ENCODE results near the gene ZNF611.
"Not testable (repeated sequence)": the region's sequence is repeated elsewhere in the genome, so short reads cannot be mapped to it uniquely, and the experiment has no call there.

ZNF611 gene

DNA sequence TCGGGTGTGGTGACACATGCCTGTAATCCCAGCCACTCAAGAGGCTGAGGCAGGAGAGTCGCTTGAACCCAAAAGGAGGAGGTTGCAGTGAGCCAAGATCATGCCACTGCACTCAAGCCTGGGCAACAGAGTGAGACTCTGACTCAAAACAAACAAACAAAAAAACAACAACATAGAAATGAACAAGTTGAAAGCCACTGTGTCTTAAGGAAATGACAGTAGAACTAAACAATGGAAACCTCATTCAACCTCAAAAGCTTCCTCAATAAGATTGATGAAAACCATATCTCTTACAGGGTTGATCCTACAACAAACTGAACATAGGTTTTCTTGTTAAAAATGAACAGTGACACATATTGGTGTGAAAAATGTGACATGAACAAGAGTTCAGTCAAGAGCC is 21.8 kb downstream of the ZNF611 start:
- no CpG with 5 or more reads among the region's 2 CpGs for WGBS, 2 donors (ENCODE audit: extremely low coverage in 2 of 2, insufficient read length in 2 of 2, insufficient replicate concordance in 1 of 2)

DNA sequence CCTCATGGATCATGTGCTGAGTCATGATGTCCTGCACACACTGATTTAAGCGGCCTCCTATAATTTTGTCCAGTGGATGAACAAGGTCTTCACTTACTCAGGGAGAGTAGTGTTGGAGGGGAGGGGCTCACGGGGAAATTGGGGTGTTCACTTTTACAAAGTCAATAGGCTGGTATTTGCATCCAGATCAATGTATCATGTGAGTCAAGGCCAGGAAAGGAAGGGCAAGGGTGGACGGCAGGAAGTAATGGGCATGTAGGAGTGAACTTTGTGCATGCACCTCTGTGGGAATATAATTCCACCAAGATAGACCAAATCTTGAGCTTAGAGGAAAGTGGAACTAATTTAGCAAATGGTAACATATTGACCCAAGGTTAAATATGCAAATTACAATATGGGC is 23.2 kb downstream of the ZNF611 start:
- H4K8ac ChIP-seq (ENCODE audit: low read depth, low read length); H3K27ac ChIP-seq (replicated peaks; ENCODE audit: low read length); DNase-seq (ENCODE audit: low spot score); H2BK15ac ChIP-seq (ENCODE audit: low read length); H2BK120ac ChIP-seq (ENCODE audit: low read depth, low read length); H3K4me3 ChIP-seq (ENCODE audit: low read length in 2 of 2); H3K23ac ChIP-seq (ENCODE audit: low read depth, low read length, poor library complexity); H3K18ac ChIP-seq (ENCODE audit: low read length); H4K91ac ChIP-seq (ENCODE audit: low read depth, low read length, poor library complexity); H3K4me1 ChIP-seq (ENCODE audit: control insufficient read depth in 2 of 2, insufficient read depth in 1 of 2, low read depth in 1 of 2, low read length in 2 of 2); H3K27me3 ChIP-seq (ENCODE audit: control insufficient read depth in 3 of 3, insufficient read depth in 3 of 3, low read depth in 1 of 3, low read length in 3 of 3); H2BK5ac ChIP-seq (ENCODE audit: low read length); H3K14ac ChIP-seq (ENCODE audit: low read length); H2AK5ac ChIP-seq (ENCODE audit: low read depth, low read length); H3K9ac ChIP-seq (ENCODE audit: low read depth, low read length, poor library complexity); H3K4me2 ChIP-seq (ENCODE audit: insufficient read depth, low read length, poor library complexity, severe bottlenecking); H3K4ac ChIP-seq (ENCODE audit: low read length); H2AFZ ChIP-seq (ENCODE audit: low read length); H3K79me1 ChIP-seq (ENCODE audit: low read depth, low read length); H2BK12ac ChIP-seq (ENCODE audit: low read length): not testable (repeated sequence)
- Histone ChIP-seq H3K36me3 (replicated peaks in 1 of 2; ENCODE audit: control insufficient read depth in 2 of 2, insufficient read depth in 2 of 2, low read length in 2 of 2) (peaks cover 7 to 75% of the 10 kb centered on the region in 2 donors), H3K9me3 (replicated peaks in 1 of 2; ENCODE audit: control insufficient read depth in 2 of 2, insufficient read depth in 1 of 2, low read depth in 1 of 2, low read length in 2 of 2) (peaks cover 0 to 40% of the 10 kb centered on the region in 2 donors)
- no CpG with 5 or more reads among the region's 3 CpGs for WGBS, 2 donors (ENCODE audit: extremely low coverage in 2 of 2, insufficient read length in 2 of 2, insufficient replicate concordance in 1 of 2)

More for the DNA sequence above, 21.8 kb downstream of the ZNF611 start:
- not testable (repeated sequence) for H3K18ac ChIP-seq (ENCODE audit: low read length); H3K4me1 ChIP-seq (ENCODE audit: control insufficient read depth in 2 of 2, insufficient read depth in 1 of 2, low read depth in 1 of 2, low read length in 2 of 2); H3K4ac ChIP-seq (ENCODE audit: low read length); H2AFZ ChIP-seq (ENCODE audit: low read length); H4K91ac ChIP-seq (ENCODE audit: low read depth, low read length, poor library complexity); H3K27me3 ChIP-seq (ENCODE audit: control insufficient read depth in 3 of 3, insufficient read depth in 3 of 3, low read depth in 1 of 3, low read length in 3 of 3); H2BK15ac ChIP-seq (ENCODE audit: low read length); H4K8ac ChIP-seq (ENCODE audit: low read depth, low read length); H3K23ac ChIP-seq (ENCODE audit: low read depth, low read length, poor library complexity); H3K79me1 ChIP-seq (ENCODE audit: low read depth, low read length); H3K14ac ChIP-seq (ENCODE audit: low read length); H2BK5ac ChIP-seq (ENCODE audit: low read length); H2BK12ac ChIP-seq (ENCODE audit: low read length); DNase-seq (ENCODE audit: low spot score); H2AK5ac ChIP-seq (ENCODE audit: low read depth, low read length); H2BK120ac ChIP-seq (ENCODE audit: low read depth, low read length); H3K9ac ChIP-seq (ENCODE audit: low read depth, low read length, poor library complexity); H3K27ac ChIP-seq (replicated peaks; ENCODE audit: low read length); H3K4me2 ChIP-seq (ENCODE audit: insufficient read depth, low read length, poor library complexity, severe bottlenecking)
- Histone ChIP-seq H3K36me3 (replicated peaks in 1 of 2; ENCODE audit: control insufficient read depth in 2 of 2, insufficient read depth in 2 of 2, low read length in 2 of 2) (peaks cover 7 to 62% of the 10 kb centered on the region in 2 donors), H3K4me3 (ENCODE audit: low read length in 2 of 2) (peak overlapping the region in 1 of 2 donors; percentile 64), H3K9me3 (replicated peaks in 1 of 2; ENCODE audit: control insufficient read depth in 2 of 2, insufficient read depth in 1 of 2, low read depth in 1 of 2, low read length in 2 of 2) (peaks cover 0 to 31% of the 10 kb centered on the region in 2 donors)

DNA sequence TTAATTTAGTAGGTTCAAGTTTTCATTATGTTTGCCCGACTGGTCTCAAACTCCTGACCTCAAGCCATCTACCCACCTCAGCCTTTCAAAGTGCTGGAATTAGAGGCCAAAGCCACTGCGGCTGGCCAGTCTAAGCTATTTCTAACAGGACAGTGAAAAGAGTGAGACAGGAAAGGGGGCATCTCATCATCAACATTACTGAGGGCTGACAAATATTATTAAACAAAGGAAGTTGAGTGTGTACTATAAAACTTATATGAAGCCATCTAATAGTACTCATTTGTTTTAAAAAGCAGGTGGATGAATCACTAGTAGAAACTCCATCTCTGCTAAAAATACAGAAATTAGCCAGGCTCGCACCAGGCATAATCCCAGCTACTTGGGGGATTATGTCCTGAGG is 24.3 kb downstream of the ZNF611 start:
- Histone ChIP-seq H3K27ac (replicated peaks; ENCODE audit: low read length) (no peak overlapping the region), H3K9me3 (replicated peaks in 1 of 2; ENCODE audit: control insufficient read depth in 2 of 2, insufficient read depth in 1 of 2, low read depth in 1 of 2, low read length in 2 of 2) (peaks cover 4 to 51% of the 10 kb centered on the region in 2 donors), H2BK120ac (ENCODE audit: low read depth, low read length) (no peak overlapping the region), H3K18ac (ENCODE audit: low read length) (no peak overlapping the region), H3K27me3 (ENCODE audit: control insufficient read depth in 3 of 3, insufficient read depth in 3 of 3, low read depth in 1 of 3, low read length in 3 of 3) (no peaks in the 10 kb centered on the region), H3K14ac (ENCODE audit: low read length) (no peak overlapping the region), H3K79me1 (ENCODE audit: low read depth, low read length) (no peaks in the 10 kb centered on the region), H3K9ac (ENCODE audit: low read depth, low read length, poor library complexity) (no peak overlapping the region), H2AFZ (ENCODE audit: low read length) (no peak overlapping the region), H2BK5ac (ENCODE audit: low read length) (no peak overlapping the region), H3K4me1 (ENCODE audit: control insufficient read depth in 2 of 2, insufficient read depth in 1 of 2, low read depth in 1 of 2, low read length in 2 of 2) (no peaks in the 10 kb centered on the region), H2AK5ac (ENCODE audit: low read depth, low read length) (no peak overlapping the region), H2BK12ac (ENCODE audit: low read length) (no peak overlapping the region), H2BK15ac (ENCODE audit: low read length) (no peak overlapping the region), H3K4ac (ENCODE audit: low read length) (no peak overlapping the region), H4K8ac (ENCODE audit: low read depth, low read length) (no peak overlapping the region), H3K4me2 (ENCODE audit: insufficient read depth, low read length, poor library complexity, severe bottlenecking) (no peak overlapping the region), H3K4me3 (ENCODE audit: low read length in 2 of 2) (no peak overlapping the region), H3K23ac (ENCODE audit: low read depth, low read length, poor library complexity) (no peak overlapping the region), H4K91ac (ENCODE audit: low read depth, low read length, poor library complexity) (no peak overlapping the region), H3K36me3 (replicated peaks in 1 of 2; ENCODE audit: control insufficient read depth in 2 of 2, insufficient read depth in 2 of 2, low read length in 2 of 2) (peaks cover 15 to 86% of the 10 kb centered on the region in 2 donors)
- DNase-seq (ENCODE audit: low spot score) = no peak
- no CpG with 5 or more reads among the region's 3 CpGs for WGBS, 2 donors (ENCODE audit: extremely low coverage in 2 of 2, insufficient read length in 2 of 2, insufficient replicate concordance in 1 of 2)

DNA sequence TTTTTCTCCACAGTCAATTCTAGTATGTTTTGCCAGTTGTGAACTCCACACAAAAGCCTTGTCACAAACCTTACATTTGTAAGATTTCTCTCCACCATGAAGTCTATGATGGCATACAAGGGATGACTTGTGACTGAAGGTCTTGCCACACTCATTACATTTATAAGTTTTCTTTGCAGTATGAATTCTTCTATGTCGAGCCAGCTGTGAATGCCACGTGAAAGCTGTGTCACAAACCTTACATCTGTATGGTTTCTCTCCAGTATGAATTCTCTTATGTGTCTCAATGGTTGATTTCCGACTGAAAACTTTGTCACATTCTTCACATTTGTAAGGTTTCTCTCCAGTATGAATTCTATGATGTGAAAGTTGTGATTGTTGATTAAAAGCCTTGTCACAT is 29.2 kb downstream of the ZNF611 start:
- H3K4me3 ChIP-seq (ENCODE audit: low read length in 2 of 2); H2BK15ac ChIP-seq (ENCODE audit: low read length); H3K4ac ChIP-seq (ENCODE audit: low read length); H3K4me1 ChIP-seq (ENCODE audit: control insufficient read depth in 2 of 2, insufficient read depth in 1 of 2, low read depth in 1 of 2, low read length in 2 of 2); H3K27me3 ChIP-seq (ENCODE audit: control insufficient read depth in 3 of 3, insufficient read depth in 3 of 3, low read depth in 1 of 3, low read length in 3 of 3); H3K4me2 ChIP-seq (ENCODE audit: insufficient read depth, low read length, poor library complexity, severe bottlenecking); H4K8ac ChIP-seq (ENCODE audit: low read depth, low read length); H3K23ac ChIP-seq (ENCODE audit: low read depth, low read length, poor library complexity); DNase-seq (ENCODE audit: low spot score); H2BK120ac ChIP-seq (ENCODE audit: low read depth, low read length); H2AK5ac ChIP-seq (ENCODE audit: low read depth, low read length); H2AFZ ChIP-seq (ENCODE audit: low read length); H2BK12ac ChIP-seq (ENCODE audit: low read length); H3K14ac ChIP-seq (ENCODE audit: low read length); H4K91ac ChIP-seq (ENCODE audit: low read depth, low read length, poor library complexity); H3K27ac ChIP-seq (replicated peaks; ENCODE audit: low read length); H3K79me1 ChIP-seq (ENCODE audit: low read depth, low read length); H3K9ac ChIP-seq (ENCODE audit: low read depth, low read length, poor library complexity); H2BK5ac ChIP-seq (ENCODE audit: low read length); H3K18ac ChIP-seq (ENCODE audit: low read length): not testable (repeated sequence)
- H3K36me3 ChIP-seq (replicated peaks in 1 of 2; ENCODE audit: control insufficient read depth in 2 of 2, insufficient read depth in 2 of 2, low read length in 2 of 2) = peaks cover 23 to 62% of the 10 kb centered on the region in 2 donors
- no CpG with 5 or more reads among the region's 3 CpGs for WGBS, 2 donors (ENCODE audit: extremely low coverage in 2 of 2, insufficient read length in 2 of 2, insufficient replicate concordance in 1 of 2)
- H3K9me3 ChIP-seq (replicated peaks in 1 of 2; ENCODE audit: control insufficient read depth in 2 of 2, insufficient read depth in 1 of 2, low read depth in 1 of 2, low read length in 2 of 2) = peaks cover 8 to 61% of the 10 kb centered on the region in 2 donors
